IMR-90 (cell line): Measurements from ENCODE around the gene PDCD1. TPM values are rescaled to one million over a fixed set of nuclear protein-coding genes. Genes with fewer than 3 reads are reported as not detected.

ENCODE experiments used
- ATAC-seq: fragments of 200-7000 bp; cut with Tn5 transposase; 2 replicates; pipeline ENCODE4 v1.9.1; 2020; ENCODE audit warnings: low read depth, mild to moderate bottlenecking, moderate library complexity
- BruUV-seq: library from RNA; stranded (reverse); fragments of 400-500 nt; replicated peaks from 2 replicates; lab custom pipeline; 2021; lab: Mats Ljungman, UMichigan
- CTCF ChIA-PET: fragments of 300-600 bp; formaldehyde crosslinking; extraction: SDS; loops from one replicate; lab custom pipeline; 2021; ENCODE audit warnings: antibody characterized with exemption; lab: Yijun Ruan, JAX
- POLR2A ChIA-PET: fragments of 300-600 bp; sonication (Branson Sonifier 250); formaldehyde crosslinking; loops from one replicate; lab custom pipeline; 2022; ENCODE audit warnings: antibody characterized with exemption; ENCODE audit not compliant: unreplicated experiment; lab: Charles Lee
- DNase-seq: peaks from one replicate; pipeline ENCODE4 v3.0.0; 2013
- H2AFZ ChIP-seq: replicated peaks from 2 replicates; pipeline ENCODE3; 2013; ENCODE audit warnings: low read length, mild to moderate bottlenecking; ENCODE audit not compliant: poor library complexity
- H2AK5ac ChIP-seq: 2 replicates; pipeline ENCODE4 v1.6.1; 2013; ENCODE audit warnings: low read depth, low read length, inconsistent platforms
- H2AK9ac ChIP-seq: replicated peaks from 2 replicates; pipeline ENCODE3; 2013; ENCODE audit warnings: mild to moderate bottlenecking, low read depth, low read length, moderate library complexity; ENCODE audit not compliant: poor library complexity
- H2BK120ac ChIP-seq: 2 replicates; pipeline ENCODE4 v1.6.1; 2013; ENCODE audit warnings: low read depth, low read length, inconsistent platforms
- H2BK15ac ChIP-seq: 3 replicates; pipeline ENCODE4 v1.6.1; 2013; ENCODE audit warnings: low read depth, low read length, inconsistent platforms
- H2BK20ac ChIP-seq: 2 replicates; pipeline ENCODE4 v1.6.1; 2013; ENCODE audit warnings: low read depth, mild to moderate bottlenecking, inconsistent platforms, low read length, moderate library complexity
- H2BK5ac ChIP-seq: 2 replicates; pipeline ENCODE4 v1.6.1; 2013; ENCODE audit warnings: mild to moderate bottlenecking, low read depth, low read length, inconsistent platforms; ENCODE audit not compliant: poor library complexity, severe bottlenecking
- H3K14ac ChIP-seq: replicated peaks from 2 replicates; pipeline ENCODE4 v1.6.1; 2013; ENCODE audit warnings: low read depth, low read length, inconsistent platforms
- H3K18ac ChIP-seq: 2 replicates; pipeline ENCODE4 v1.6.1; 2013; ENCODE audit warnings: low read depth, low read length, control low read depth
- H3K23ac ChIP-seq: 2 replicates; pipeline ENCODE4 v1.6.1; 2013; ENCODE audit warnings: low read depth, low read length, inconsistent platforms
- H3K27ac ChIP-seq: 2 replicates; pipeline ENCODE4 v1.5.1; 2013; ENCODE audit warnings: mild to moderate bottlenecking, control low read depth, low read length; ENCODE audit not compliant: insufficient read depth
- H3K27me3 ChIP-seq: 2 replicates; pipeline ENCODE4 v1.6.1; 2013; ENCODE audit warnings: low read length; ENCODE audit not compliant: control insufficient read depth, insufficient read depth
- H3K36me3 ChIP-seq: 2 replicates; pipeline ENCODE4 v1.6.1; 2013; ENCODE audit warnings: low read length, mixed read lengths; ENCODE audit not compliant: control insufficient read depth, insufficient read depth
- H3K4ac ChIP-seq: 2 replicates; pipeline ENCODE4 v1.6.1; 2013; ENCODE audit warnings: low read depth, low read length, inconsistent platforms
- H3K4me1 ChIP-seq: 2 replicates; pipeline ENCODE4 v1.6.1; 2013; ENCODE audit warnings: low read length, mixed read lengths; ENCODE audit not compliant: control insufficient read depth, insufficient read depth
- H3K4me2 ChIP-seq: 2 replicates; pipeline ENCODE4 v1.6.1; 2013; ENCODE audit warnings: low read depth, mild to moderate bottlenecking, control low read depth, low read length, moderate library complexity
- H3K4me3 ChIP-seq: 2 replicates; pipeline ENCODE4 v1.5.1; 2013; ENCODE audit warnings: low read depth, mild to moderate bottlenecking, control low read depth, low read length, moderate library complexity; ENCODE audit not compliant: insufficient read depth
- H3K56ac ChIP-seq: 2 replicates; pipeline ENCODE4 v1.6.1; 2013; ENCODE audit warnings: low read length, inconsistent platforms; ENCODE audit not compliant: insufficient read depth; ENCODE audit errors: extremely low read depth
- H3K79me1 ChIP-seq, 2 experiments: 2 replicates each; pipeline ENCODE4 v1.6.1; 2013; ENCODE audit warnings: low read length in 2 of 2, inconsistent platforms in 1 of 2, low read depth in 1 of 2
- H3K9ac ChIP-seq: 2 replicates; pipeline ENCODE4 v1.6.1; 2013; ENCODE audit warnings: low read depth, low read length, control low read depth
- H3K9me1 ChIP-seq: 2 replicates; pipeline ENCODE4 v1.6.1; 2013; ENCODE audit warnings: low read length, inconsistent platforms; ENCODE audit not compliant: insufficient read depth
- H3K9me3 ChIP-seq: 2 replicates; pipeline ENCODE4 v1.6.1; 2013; ENCODE audit warnings: low read length; ENCODE audit not compliant: control insufficient read depth, insufficient read depth
- H4K20me1 ChIP-seq: 2 replicates; pipeline ENCODE4 v1.6.1; 2013; ENCODE audit warnings: low read length, inconsistent platforms; ENCODE audit not compliant: insufficient read depth
- H4K5ac ChIP-seq: 2 replicates; pipeline ENCODE4 v1.6.1; 2013; ENCODE audit warnings: mild to moderate bottlenecking, low read depth, low read length, control low read depth
- H4K8ac ChIP-seq, 2 experiments: 2 replicates each; pipeline ENCODE4 v1.6.1; 2013; ENCODE audit warnings: low read depth in 2 of 2, low read length in 2 of 2, control low read depth in 1 of 2, inconsistent platforms in 1 of 2
- H4K91ac ChIP-seq: 2 replicates; pipeline ENCODE4 v1.6.1; 2013; ENCODE audit warnings: low read depth, low read length, inconsistent platforms; ENCODE audit not compliant: insufficient read depth
- BHLHE40 ChIP-seq: fragments of 150-350 bp; IDR thresholded peaks from 2 replicates; pipeline ENCODE4 v1.6.1; 2016; ENCODE audit warnings: mild to moderate bottlenecking, low read depth, low read length
- CEBPB ChIP-seq: IDR thresholded peaks from 2 replicates; pipeline ENCODE4 v1.6.1; 2012; ENCODE audit warnings: low read depth, low read length, improper control_type of control experiment
- CHD1 ChIP-seq: IDR thresholded peaks from 2 replicates; pipeline ENCODE4 v1.6.1; 2012; ENCODE audit warnings: low read depth, low read length, improper control_type of control experiment
- FOS ChIP-seq: fragments of 150-350 bp; IDR thresholded peaks from 2 replicates; pipeline ENCODE4 v1.6.1; 2016; ENCODE audit warnings: low read depth, low read length
- MAFK ChIP-seq: IDR thresholded peaks from 2 replicates; pipeline ENCODE4 v1.6.1; 2012; ENCODE audit warnings: low read depth, low read length, improper control_type of control experiment
- MAZ ChIP-seq: IDR thresholded peaks from 2 replicates; pipeline ENCODE4 v1.6.1; 2012; ENCODE audit warnings: low read depth, mild to moderate bottlenecking, low read length, improper control_type of control experiment, moderate library complexity, borderline replicate concordance
- MXI1 ChIP-seq: IDR thresholded peaks from 2 replicates; pipeline ENCODE4 v1.6.1; 2012; ENCODE audit warnings: low read depth, mild to moderate bottlenecking, low read length, moderate library complexity, borderline replicate concordance
- NFE2L2 ChIP-seq: fragments of 150-350 bp; IDR thresholded peaks from 2 replicates; pipeline ENCODE4 v1.6.1; 2016; ENCODE audit warnings: low read depth, mild to moderate bottlenecking, low read length
- POLR2A ChIP-seq: IDR thresholded peaks from 2 replicates; pipeline ENCODE4 v1.6.1; 2012; ENCODE audit warnings: mild to moderate bottlenecking, low read depth, low read length
- RAD21 ChIP-seq: IDR thresholded peaks from 2 replicates; pipeline ENCODE4 v1.6.1; 2012; ENCODE audit warnings: low read length, improper control_type of control experiment
- RCOR1 ChIP-seq: IDR thresholded peaks from 2 replicates; pipeline ENCODE4 v1.6.1; 2012; ENCODE audit warnings: mild to moderate bottlenecking, low read length, improper control_type of control experiment; ENCODE audit not compliant: insufficient replicate concordance
- RFX5 ChIP-seq: IDR thresholded peaks from 2 replicates; pipeline ENCODE4 v1.8.0; 2012; ENCODE audit warnings: low read depth, mild to moderate bottlenecking, low read length, moderate library complexity
- SMC3 ChIP-seq: fragments of 150-350 bp; IDR thresholded peaks from 2 replicates; pipeline ENCODE4 v1.6.1; 2016; ENCODE audit warnings: low read depth, mild to moderate bottlenecking, antibody characterized with exemption, low read length, moderate library complexity
- WGBS, 2 experiments: methylation state at CpG; one replicate each; pipeline versions ENCODE4 v1.1.5 to v1.1.7; 2013; ENCODE audit warnings: missing lambda C conversion rate in 2 of 2; ENCODE audit not compliant: insufficient read length in 1 of 2; ENCODE audit errors: extremely low coverage in 2 of 2; 5-methylcytosine and 5-hydroxymethylcytosine counted together
- dilution Hi-C: fragments of 300-500 bp; cut with HindIII; formaldehyde crosslinking; loops from one replicate; pipeline ENCODE4 v1.14.3; 2018; ENCODE audit warnings: low sequenced_read_pairs; ENCODE audit not compliant: unreplicated experiment
- in situ Hi-C: fragments of 300-500 bp; cut with MboI; formaldehyde crosslinking; loops from 3 replicates; pipeline ENCODE4 v1.14.3; 2019; ENCODE audit warnings: low sequenced_read_pairs, inconsistent platforms, mixed read lengths
- intact Hi-C: fragments of 100-400 bp; cut with micrococcal nuclease; formaldehyde crosslinking; loops from 2 replicates; pipeline ENCODE4 v1.10.0; 2022
- polyA plus RNA-seq, 3 experiments: library from polyadenylated mRNA; depleted of rRNA; stranded (reverse); fragments of >200 nt; gene quantifications; 2 replicates each; pipeline ENCODE4 v1.2.3, GENCODE V29; 2012; ENCODE audit warnings: low replicate concordance in 1 of 3
- total RNA-seq: library from RNA; depleted of rRNA; stranded (reverse); fragments of >200 nt; gene quantifications from 2 replicates; pipeline ENCODE4 v1.2.3, GENCODE V29; 2012
- TF ChIP-seq, protein P1 (sequence below): fragments of 150-350 bp; IDR thresholded peaks from 2 replicates; pipeline ENCODE4 v1.6.1; 2017; ENCODE audit warnings: mild to moderate bottlenecking, antibody characterized with exemption, low read length, low read depth
- TF ChIP-seq, protein P2 (sequence below): fragments of 150-350 bp; IDR thresholded peaks from 2 replicates; pipeline ENCODE4 v1.6.1; 2016; ENCODE audit warnings: low read depth, mild to moderate bottlenecking, low read length, moderate library complexity, borderline replicate concordance
- TF ChIP-seq, protein P3 (sequence below): conservative IDR thresholded peaks from 2 replicates; pipeline ENCODE4 v1.5.1; 2012; ENCODE audit warnings: mild to moderate bottlenecking, low read depth, low read length, improper control_type of control experiment

PDCD1 gene
- total and polyA plus RNA-seq, 2 of the 4 experiments (the other 2 are of a cell fraction): not detected

DNA sequence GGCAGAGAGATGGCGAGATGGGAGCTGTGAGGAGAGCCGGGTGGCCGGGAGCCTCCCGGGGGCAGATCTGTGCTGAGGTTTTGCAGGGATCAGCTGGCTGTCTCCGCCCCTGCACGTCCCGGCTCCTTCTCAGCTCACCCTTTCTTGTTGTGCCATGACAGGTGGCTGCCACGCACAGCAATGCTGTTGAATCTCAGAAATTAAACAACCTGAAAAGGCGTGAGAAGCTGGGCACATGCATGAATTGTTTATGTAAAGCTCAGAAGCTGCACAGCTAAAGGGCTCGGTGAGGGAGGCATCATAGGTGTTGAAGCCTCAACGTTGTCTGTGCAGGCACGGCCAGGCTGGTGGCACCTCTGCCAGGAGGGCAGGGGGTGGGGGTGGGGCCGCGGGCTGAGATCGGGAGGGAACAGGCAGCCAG lies 10.0 kb upstream of the PDCD1 start:
- Histone ChIP-seq H3K56ac (no peak overlapping the region), H3K27ac (no peak overlapping the region), H2BK120ac (no peak overlapping the region), H3K4me1 (no peaks in the 10 kb centered on the region; the same call in 1 of the 2 replicates), H4K8ac (no peak overlapping the region), H4K91ac (no peak overlapping the region), H3K4ac (no peak overlapping the region), H2AFZ (peak overlapping the region; percentile 70), H4K5ac (no peak overlapping the region), H3K27me3 (peaks cover 45% of the 10 kb centered on the region), H2AK9ac (no peak overlapping the region), H4K20me1 (peaks cover 5% of the 10 kb centered on the region), H2BK20ac (no peak overlapping the region), H2BK15ac (no peak overlapping the region), H3K9me3 (no peaks in the 10 kb centered on the region), H2BK5ac (no peak overlapping the region), H3K9ac (no peak overlapping the region), H3K4me3 (no peak overlapping the region), H3K36me3 (no peaks in the 10 kb centered on the region), H3K9me1 (peaks cover 19% of the 10 kb centered on the region), H3K23ac (no peak overlapping the region), H3K4me2 (no peak overlapping the region), H3K14ac (no peak overlapping the region), H3K18ac (no peak overlapping the region), H2AK5ac (no peak overlapping the region), H3K79me1 (no peaks in the 10 kb centered on the region)
- BruUV-seq: no TSS peak
- intact Hi-C loops (no loop called here), dilution Hi-C loops (no loop called here), in situ Hi-C loops (no loop called here)
- CTCF ChIA-PET: interaction anchor here (0.9 kb wide), 1 partner anchor 9 kb away, joined by 4 read pairs; no protein-coding TSS in a partner anchor
- no peak for TF ChIP-seq NFE2L2
- TF ChIP-seq RCOR1: no peak
- no peak for TF ChIP-seq MXI1
- TF ChIP-seq CEBPB: no peak
- TF ChIP-seq RAD21: no peak
- TF ChIP-seq, protein P1, sequence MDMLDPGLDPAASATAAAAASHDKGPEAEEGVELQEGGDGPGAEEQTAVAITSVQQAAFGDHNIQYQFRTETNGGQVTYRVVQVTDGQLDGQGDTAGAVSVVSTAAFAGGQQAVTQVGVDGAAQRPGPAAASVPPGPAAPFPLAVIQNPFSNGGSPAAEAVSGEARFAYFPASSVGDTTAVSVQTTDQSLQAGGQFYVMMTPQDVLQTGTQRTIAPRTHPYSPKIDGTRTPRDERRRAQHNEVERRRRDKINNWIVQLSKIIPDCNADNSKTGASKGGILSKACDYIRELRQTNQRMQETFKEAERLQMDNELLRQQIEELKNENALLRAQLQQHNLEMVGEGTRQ: no peak
- TF ChIP-seq, protein P2, sequence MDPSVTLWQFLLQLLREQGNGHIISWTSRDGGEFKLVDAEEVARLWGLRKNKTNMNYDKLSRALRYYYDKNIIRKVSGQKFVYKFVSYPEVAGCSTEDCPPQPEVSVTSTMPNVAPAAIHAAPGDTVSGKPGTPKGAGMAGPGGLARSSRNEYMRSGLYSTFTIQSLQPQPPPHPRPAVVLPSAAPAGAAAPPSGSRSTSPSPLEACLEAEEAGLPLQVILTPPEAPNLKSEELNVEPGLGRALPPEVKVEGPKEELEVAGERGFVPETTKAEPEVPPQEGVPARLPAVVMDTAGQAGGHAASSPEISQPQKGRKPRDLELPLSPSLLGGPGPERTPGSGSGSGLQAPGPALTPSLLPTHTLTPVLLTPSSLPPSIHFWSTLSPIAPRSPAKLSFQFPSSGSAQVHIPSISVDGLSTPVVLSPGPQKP: no peak
- no peak for TF ChIP-seq RFX5
- TF ChIP-seq, protein P3, sequence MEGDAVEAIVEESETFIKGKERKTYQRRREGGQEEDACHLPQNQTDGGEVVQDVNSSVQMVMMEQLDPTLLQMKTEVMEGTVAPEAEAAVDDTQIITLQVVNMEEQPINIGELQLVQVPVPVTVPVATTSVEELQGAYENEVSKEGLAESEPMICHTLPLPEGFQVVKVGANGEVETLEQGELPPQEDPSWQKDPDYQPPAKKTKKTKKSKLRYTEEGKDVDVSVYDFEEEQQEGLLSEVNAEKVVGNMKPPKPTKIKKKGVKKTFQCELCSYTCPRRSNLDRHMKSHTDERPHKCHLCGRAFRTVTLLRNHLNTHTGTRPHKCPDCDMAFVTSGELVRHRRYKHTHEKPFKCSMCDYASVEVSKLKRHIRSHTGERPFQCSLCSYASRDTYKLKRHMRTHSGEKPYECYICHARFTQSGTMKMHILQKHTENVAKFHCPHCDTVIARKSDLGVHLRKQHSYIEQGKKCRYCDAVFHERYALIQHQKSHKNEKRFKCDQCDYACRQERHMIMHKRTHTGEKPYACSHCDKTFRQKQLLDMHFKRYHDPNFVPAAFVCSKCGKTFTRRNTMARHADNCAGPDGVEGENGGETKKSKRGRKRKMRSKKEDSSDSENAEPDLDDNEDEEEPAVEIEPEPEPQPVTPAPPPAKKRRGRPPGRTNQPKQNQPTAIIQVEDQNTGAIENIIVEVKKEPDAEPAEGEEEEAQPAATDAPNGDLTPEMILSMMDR: no peak
- TF ChIP-seq POLR2A: no peak
- no peak for TF ChIP-seq CHD1
- no peak for TF ChIP-seq MAZ
- no peak for TF ChIP-seq BHLHE40
- TF ChIP-seq FOS: no peak
- no peak for TF ChIP-seq MAFK
- TF ChIP-seq SMC3: no peak
- ATAC-seq (no peak), DNase-seq (no peak)
- POLR2A ChIA-PET: no interaction called here
- 5% methylated on average over 6 of the region's 15 CpGs; no CpG with 5 or more reads in 1 of the 2 experiments for WGBS, 2 experiments
